Measurements from ENCODE around the gene NCKAP5.

Gene NCKAP5

GRCh38 chr2:133418021-133418420 lies 150.2 kb downstream of the NCKAP5 start:
- H3K4me1 ChIP-seq (ENCODE audit: control insufficient read depth, insufficient read depth, low read length), result peaks cover 51% of the 10 kb centered on the region

GRCh38 chr2:133417415-133417814 lies 150.8 kb downstream of the NCKAP5 start:
- Histone ChIP-seq H3K27ac (ENCODE audit: insufficient read depth, low read depth, low read length, poor library complexity, severe bottlenecking) (peak overlapping the region; percentile 45), H3K36me3 (ENCODE audit: control insufficient read depth, insufficient read depth, low read length) (no peaks in the 10 kb centered on the region), H3K4me3 (ENCODE audit: insufficient read depth, low read depth, low read length) (no peak overlapping the region), H3K4me1 (ENCODE audit: control insufficient read depth, insufficient read depth, low read length) (peaks cover 47% of the 10 kb centered on the region), H3K9me3 (ENCODE audit: control insufficient read depth, low read length) (no peaks in the 10 kb centered on the region), H3K27me3 (ENCODE audit: control insufficient read depth, insufficient read depth, low read length, poor library complexity, severe bottlenecking) (no peaks in the 10 kb centered on the region)
- WGBS, 2 experiments, result 33 to 35% methylated on average over 4 of the region's 4 CpGs

More at GRCh38 chr2:133418021-133418420, 150.2 kb downstream of the NCKAP5 start:
- H3K36me3 ChIP-seq (ENCODE audit: control insufficient read depth, insufficient read depth, low read length), result no peaks in the 10 kb centered on the region
- no peaks in the 10 kb centered on the region for H3K9me3 ChIP-seq (ENCODE audit: control insufficient read depth, low read length)
- WGBS, 2 experiments, result 67 to 89% methylated on average over 2 of the region's 2 CpGs
- H3K4me3 ChIP-seq (ENCODE audit: insufficient read depth, low read depth, low read length), result no peak overlapping the region
- peak overlapping the region; percentile 51 for H3K27ac ChIP-seq (ENCODE audit: insufficient read depth, low read depth, low read length, poor library complexity, severe bottlenecking)
- H3K27me3 ChIP-seq (ENCODE audit: control insufficient read depth, insufficient read depth, low read length, poor library complexity, severe bottlenecking), result no peaks in the 10 kb centered on the region

GRCh38 chr2:133416736-133417135 lies 151.5 kb downstream of the NCKAP5 start:
- whole genome bisulfite sequencing, 2 experiments, result 83 to 87% methylated on average over 2 to 3 of the region's 4 CpGs
- Histone ChIP-seq H3K27me3 (ENCODE audit: control insufficient read depth, insufficient read depth, low read length, poor library complexity, severe bottlenecking) (no peaks in the 10 kb centered on the region), H3K4me1 (ENCODE audit: control insufficient read depth, insufficient read depth, low read length) (peaks cover 42% of the 10 kb centered on the region), H3K4me3 (ENCODE audit: insufficient read depth, low read depth, low read length) (no peak overlapping the region), H3K9me3 (ENCODE audit: control insufficient read depth, low read length) (no peaks in the 10 kb centered on the region), H3K36me3 (ENCODE audit: control insufficient read depth, insufficient read depth, low read length) (no peaks in the 10 kb centered on the region), H3K27ac (ENCODE audit: insufficient read depth, low read depth, low read length, poor library complexity, severe bottlenecking) (no peak overlapping the region)

- Histone ChIP-seq H3K36me3 (ENCODE audit: control insufficient read depth, insufficient read depth, low read length) (no peaks in the 10 kb centered on the region), H3K27me3 (ENCODE audit: control insufficient read depth, insufficient read depth, low read length, poor library complexity, severe bottlenecking) (no peaks in the 10 kb centered on the region), H3K4me1 (ENCODE audit: control insufficient read depth, insufficient read depth, low read length) (peaks cover 36% of the 10 kb centered on the region), H3K4me3 (ENCODE audit: insufficient read depth, low read depth, low read length) (no peak overlapping the region), H3K27ac (ENCODE audit: insufficient read depth, low read depth, low read length, poor library complexity, severe bottlenecking) (no peak overlapping the region), H3K9me3 (ENCODE audit: control insufficient read depth, low read length) (no peaks in the 10 kb centered on the region)
- 95 to 100% methylated on average over 1 to 2 of the region's 2 CpGs for WGBS, 2 experiments
Observed at GRCh38 chr2:133416146-133416545, 152.1 kb downstream of the NCKAP5 start.

- no peaks in the 10 kb centered on the region for H3K27me3 ChIP-seq (ENCODE audit: control insufficient read depth, insufficient read depth, low read length, poor library complexity, severe bottlenecking)
- H3K4me3 ChIP-seq (ENCODE audit: insufficient read depth, low read depth, low read length), result no peak overlapping the region
- H3K36me3 ChIP-seq (ENCODE audit: control insufficient read depth, insufficient read depth, low read length), result no peaks in the 10 kb centered on the region
- WGBS, 2 experiments, result 79 to 82% methylated on average over 3 of the region's 3 CpGs
- H3K4me1 ChIP-seq (ENCODE audit: control insufficient read depth, insufficient read depth, low read length), result peaks cover 31% of the 10 kb centered on the region
- no peaks in the 10 kb centered on the region for H3K9me3 ChIP-seq (ENCODE audit: control insufficient read depth, low read length)
- H3K27ac ChIP-seq (ENCODE audit: insufficient read depth, low read depth, low read length, poor library complexity, severe bottlenecking), result no peak overlapping the region
Observed at GRCh38 chr2:133415210-133415876, 152.9 kb downstream of the NCKAP5 start.

- no peaks in the 10 kb centered on the region for H3K9me3 ChIP-seq (ENCODE audit: control insufficient read depth, low read length)
- no peak overlapping the region for H3K27ac ChIP-seq (ENCODE audit: insufficient read depth, low read depth, low read length, poor library complexity, severe bottlenecking)
- peaks cover 31% of the 10 kb centered on the region for H3K4me1 ChIP-seq (ENCODE audit: control insufficient read depth, insufficient read depth, low read length)
- WGBS, 2 experiments, result 82 to 85% methylated on average over 5 to 6 of the region's 6 CpGs
- no peak overlapping the region for H3K4me3 ChIP-seq (ENCODE audit: insufficient read depth, low read depth, low read length)
- no peaks in the 10 kb centered on the region for H3K36me3 ChIP-seq (ENCODE audit: control insufficient read depth, insufficient read depth, low read length)
- no peaks in the 10 kb centered on the region for H3K27me3 ChIP-seq (ENCODE audit: control insufficient read depth, insufficient read depth, low read length, poor library complexity, severe bottlenecking)
Observed at GRCh38 chr2:133414486-133415209, 153.6 kb downstream of the NCKAP5 start.

GRCh38 chr2:133413863-133414262 lies 154.4 kb downstream of the NCKAP5 start:
- no peaks in the 10 kb centered on the region for H3K27me3 ChIP-seq (ENCODE audit: control insufficient read depth, insufficient read depth, low read length, poor library complexity, severe bottlenecking)

GRCh38 chr2:133412694-133413093 lies 155.6 kb downstream of the NCKAP5 start:
- no peak overlapping the region for H3K4me3 ChIP-seq (ENCODE audit: insufficient read depth, low read depth, low read length)
- H3K27me3 ChIP-seq (ENCODE audit: control insufficient read depth, insufficient read depth, low read length, poor library complexity, severe bottlenecking), result no peaks in the 10 kb centered on the region
- peaks cover 15% of the 10 kb centered on the region for H3K4me1 ChIP-seq (ENCODE audit: control insufficient read depth, insufficient read depth, low read length)
- no peaks in the 10 kb centered on the region for H3K9me3 ChIP-seq (ENCODE audit: control insufficient read depth, low read length)
- no peaks in the 10 kb centered on the region for H3K36me3 ChIP-seq (ENCODE audit: control insufficient read depth, insufficient read depth, low read length)
- H3K27ac ChIP-seq (ENCODE audit: insufficient read depth, low read depth, low read length, poor library complexity, severe bottlenecking), result no peak overlapping the region

More at GRCh38 chr2:133413863-133414262, 154.4 kb downstream of the NCKAP5 start:
- Histone ChIP-seq H3K4me1 (ENCODE audit: control insufficient read depth, insufficient read depth, low read length) (peaks cover 27% of the 10 kb centered on the region), H3K27ac (ENCODE audit: insufficient read depth, low read depth, low read length, poor library complexity, severe bottlenecking) (no peak overlapping the region), H3K9me3 (ENCODE audit: control insufficient read depth, low read length) (no peaks in the 10 kb centered on the region), H3K4me3 (ENCODE audit: insufficient read depth, low read depth, low read length) (no peak overlapping the region), H3K36me3 (ENCODE audit: control insufficient read depth, insufficient read depth, low read length) (no peaks in the 10 kb centered on the region)
- WGBS, 2 experiments, result 90 to 99% methylated on average over 3 of the region's 3 CpGs

GRCh38 chr2:133411857-133412256 lies 156.4 kb downstream of the NCKAP5 start:
- Histone ChIP-seq H3K27ac (ENCODE audit: insufficient read depth, low read depth, low read length, poor library complexity, severe bottlenecking) (no peak overlapping the region), H3K4me3 (ENCODE audit: insufficient read depth, low read depth, low read length) (no peak overlapping the region), H3K9me3 (ENCODE audit: control insufficient read depth, low read length) (no peaks in the 10 kb centered on the region), H3K36me3 (ENCODE audit: control insufficient read depth, insufficient read depth, low read length) (no peaks in the 10 kb centered on the region), H3K4me1 (ENCODE audit: control insufficient read depth, insufficient read depth, low read length) (peaks cover 7% of the 10 kb centered on the region), H3K27me3 (ENCODE audit: control insufficient read depth, insufficient read depth, low read length, poor library complexity, severe bottlenecking) (no peaks in the 10 kb centered on the region)
- 39 to 42% methylated on average over 6 of the region's 6 CpGs for WGBS, 2 experiments

GRCh38 chr2:133411101-133411500 lies 157.2 kb downstream of the NCKAP5 start:
- Histone ChIP-seq H3K27ac (ENCODE audit: insufficient read depth, low read depth, low read length, poor library complexity, severe bottlenecking) (no peak overlapping the region), H3K27me3 (ENCODE audit: control insufficient read depth, insufficient read depth, low read length, poor library complexity, severe bottlenecking) (no peaks in the 10 kb centered on the region), H3K36me3 (ENCODE audit: control insufficient read depth, insufficient read depth, low read length) (no peaks in the 10 kb centered on the region), H3K4me3 (ENCODE audit: insufficient read depth, low read depth, low read length) (no peak overlapping the region), H3K9me3 (ENCODE audit: control insufficient read depth, low read length) (no peaks in the 10 kb centered on the region), H3K4me1 (ENCODE audit: control insufficient read depth, insufficient read depth, low read length) (peaks cover 4% of the 10 kb centered on the region)
- 91 to 97% methylated on average over 5 of the region's 5 CpGs for WGBS, 2 experiments
